Smooth muscle cell (in vitro differentiated cells): Measurements from ENCODE around the gene AFAP1. TPM values are rescaled to one million over a fixed set of nuclear protein-coding genes. Genes with fewer than 3 reads are reported as not detected.

Experiments
- DNase-seq: peaks from one replicate; lab custom pipeline; 2025; ENCODE audit not compliant: unreplicated experiment; lab: John Stamatoyannopoulos, UW
- H2AFZ ChIP-seq: fragments of 200-600 bp; sonication (generic); 2 replicates; pipeline ENCODE4 v1.6.0; 2016; ENCODE audit warnings: antibody characterized with exemption, low read depth, mild to moderate bottlenecking
- H3F3A ChIP-seq: fragments of 200-600 bp; sonication (generic); 2 replicates; pipeline ENCODE4 v1.6.0; 2017; ENCODE audit warnings: antibody characterized with exemption, low read depth
- H3K27ac ChIP-seq: fragments of 200-600 bp; sonication (generic); 2 replicates; pipeline ENCODE4 v1.5.1; 2016; ENCODE audit warnings: low read depth, mild to moderate bottlenecking
- H3K27me3 ChIP-seq: fragments of 200-600 bp; sonication (generic); 2 replicates; pipeline ENCODE4 v1.6.1; 2016; ENCODE audit warnings: low read depth, mild to moderate bottlenecking
- H3K36me3 ChIP-seq: fragments of 200-600 bp; sonication (generic); 2 replicates; pipeline ENCODE4 v1.5.1; 2016; ENCODE audit warnings: low read depth
- H3K4me1 ChIP-seq: fragments of 200-600 bp; sonication (generic); 2 replicates; pipeline ENCODE4 v1.5.1; 2016; ENCODE audit warnings: low read depth
- H3K4me2 ChIP-seq: fragments of 200-600 bp; sonication (generic); 2 replicates; pipeline ENCODE4 v1.6.0; 2016; ENCODE audit warnings: mild to moderate bottlenecking
- H3K4me3 ChIP-seq: fragments of 200-600 bp; sonication (generic); 2 replicates; pipeline ENCODE4 v1.5.1; 2016; ENCODE audit warnings: mild to moderate bottlenecking
- H3K79me2 ChIP-seq: fragments of 200-600 bp; sonication (generic); 2 replicates; pipeline ENCODE4 v1.6.0; 2016; ENCODE audit warnings: low read depth, mild to moderate bottlenecking
- H3K9ac ChIP-seq: fragments of 200-600 bp; sonication (generic); 2 replicates; pipeline ENCODE4 v1.6.0; 2016; ENCODE audit warnings: low read depth
- H3K9me3 ChIP-seq: fragments of 200-600 bp; sonication (generic); replicated peaks from 2 replicates; pipeline ENCODE4 v1.5.1; 2016; ENCODE audit warnings: low read depth
- H4K20me1 ChIP-seq: fragments of 200-600 bp; sonication (generic); 2 replicates; pipeline ENCODE4 v1.6.0; 2016; ENCODE audit warnings: low read depth
- WGBS: methylation state at CpG from one replicate; pipeline ENCODE4 v1.1.7; 2016; ENCODE audit warnings: low lambda C conversion rate; 5-methylcytosine and 5-hydroxymethylcytosine counted together
- polyA plus RNA-seq: library from polyadenylated mRNA; unstranded; fragments of >200 nt; fragmentation: Nextera tagmentation; extraction: Ambion mirVana; gene quantifications from 2 replicates; pipeline ENCODE4 v1.2.1, GENCODE V29; 2016
- total RNA-seq: library from RNA; depleted of rRNA; stranded (reverse); fragments of >200 nt; gene quantifications from 2 replicates; pipeline ENCODE4 v1.2.3, GENCODE V29; 2014
- TF ChIP-seq, protein P1 (sequence below): fragments of 200-600 bp; sonication (generic); IDR thresholded peaks from 2 replicates; pipeline ENCODE4 v1.5.1; 2017; ENCODE audit warnings: borderline replicate concordance, mild to moderate bottlenecking, antibody characterized with exemption; ENCODE audit not compliant: insufficient read depth, poor library complexity, severe bottlenecking

Gene AFAP1
- total and polyA plus RNA-seq, 2 experiments from 2014 or later, result 12.6 to 24.8 TPM

DNA sequence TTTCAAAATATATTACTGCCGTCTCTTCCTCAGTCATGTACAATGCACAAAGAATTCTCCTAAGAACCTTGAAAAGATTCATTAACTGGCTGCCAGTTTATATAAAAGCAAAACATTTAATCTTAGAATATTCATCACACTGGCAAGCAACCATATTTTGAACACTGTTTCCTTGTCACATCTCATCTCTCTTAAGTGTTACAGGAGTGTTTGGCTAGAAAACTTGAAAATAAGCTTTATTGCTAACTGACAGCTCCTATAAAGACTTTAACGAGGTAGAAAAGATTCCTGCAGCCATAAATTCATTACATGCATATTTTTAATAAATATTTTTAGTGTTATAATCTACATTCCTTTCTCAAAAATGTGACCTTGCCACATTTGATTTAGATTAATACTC is 149.6 kb downstream of the AFAP1 start:
- no peaks in the 10 kb centered on the region for H3K4me1 ChIP-seq
- no peaks in the 10 kb centered on the region for H3K9me3 ChIP-seq
- no peaks in the 10 kb centered on the region for H3K79me2 ChIP-seq
- H3F3A ChIP-seq, result no peaks in the 10 kb centered on the region
- H3K9ac ChIP-seq, result no peak overlapping the region
- H3K36me3 ChIP-seq, result peaks cover 5% of the 10 kb centered on the region
- peaks cover 49% of the 10 kb centered on the region for H4K20me1 ChIP-seq
- DNase-seq, result no peak
- TF ChIP-seq, protein P1, sequence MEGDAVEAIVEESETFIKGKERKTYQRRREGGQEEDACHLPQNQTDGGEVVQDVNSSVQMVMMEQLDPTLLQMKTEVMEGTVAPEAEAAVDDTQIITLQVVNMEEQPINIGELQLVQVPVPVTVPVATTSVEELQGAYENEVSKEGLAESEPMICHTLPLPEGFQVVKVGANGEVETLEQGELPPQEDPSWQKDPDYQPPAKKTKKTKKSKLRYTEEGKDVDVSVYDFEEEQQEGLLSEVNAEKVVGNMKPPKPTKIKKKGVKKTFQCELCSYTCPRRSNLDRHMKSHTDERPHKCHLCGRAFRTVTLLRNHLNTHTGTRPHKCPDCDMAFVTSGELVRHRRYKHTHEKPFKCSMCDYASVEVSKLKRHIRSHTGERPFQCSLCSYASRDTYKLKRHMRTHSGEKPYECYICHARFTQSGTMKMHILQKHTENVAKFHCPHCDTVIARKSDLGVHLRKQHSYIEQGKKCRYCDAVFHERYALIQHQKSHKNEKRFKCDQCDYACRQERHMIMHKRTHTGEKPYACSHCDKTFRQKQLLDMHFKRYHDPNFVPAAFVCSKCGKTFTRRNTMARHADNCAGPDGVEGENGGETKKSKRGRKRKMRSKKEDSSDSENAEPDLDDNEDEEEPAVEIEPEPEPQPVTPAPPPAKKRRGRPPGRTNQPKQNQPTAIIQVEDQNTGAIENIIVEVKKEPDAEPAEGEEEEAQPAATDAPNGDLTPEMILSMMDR, result no peak
- no peak overlapping the region for H3K27ac ChIP-seq
- H2AFZ ChIP-seq, result no peak overlapping the region
- no peaks in the 10 kb centered on the region for H3K27me3 ChIP-seq
- H3K4me2 ChIP-seq, result no peak overlapping the region
- H3K4me3 ChIP-seq, result no peak overlapping the region
- 96% methylated on average over 2 of the region's 2 CpGs for WGBS

DNA sequence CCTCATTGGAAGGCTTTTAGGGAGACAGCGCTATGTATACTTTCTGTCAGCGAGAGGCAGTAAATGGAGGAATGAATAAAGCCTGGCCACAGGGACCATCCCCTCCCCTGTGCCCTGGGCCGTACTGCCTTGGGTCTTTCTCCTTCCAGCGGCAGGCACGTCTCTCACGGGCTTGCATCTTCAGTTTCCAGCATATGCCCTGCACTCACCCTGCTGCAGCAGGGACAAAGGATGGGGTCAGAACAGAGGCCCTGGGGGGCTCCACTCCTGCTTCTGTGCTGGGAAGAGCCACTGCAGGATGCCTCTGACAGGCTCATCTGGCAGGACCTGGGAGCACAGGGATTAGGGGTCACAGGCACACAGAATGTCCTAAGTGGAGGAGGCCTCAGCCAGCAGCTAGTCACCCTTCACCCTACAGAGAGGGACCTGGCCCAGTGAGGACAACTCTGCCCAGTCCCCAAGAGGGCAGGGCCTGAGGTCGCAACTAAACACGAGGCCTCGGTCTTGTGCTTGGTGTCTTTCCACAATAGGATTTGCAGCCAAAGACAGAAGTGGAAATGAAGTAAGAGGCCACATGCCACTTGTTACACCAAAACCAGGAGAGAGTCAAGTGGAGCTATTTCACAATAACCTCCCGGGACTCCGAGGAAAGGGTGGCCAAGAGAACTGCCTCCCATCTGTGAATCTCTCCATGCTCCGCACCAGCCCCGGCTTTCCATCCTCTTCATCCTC is 150.8 kb downstream of the AFAP1 start:
- TF ChIP-seq, protein P1, result no peak
- Histone ChIP-seq H3K27ac (no peak overlapping the region), H3K4me2 (no peak overlapping the region), H4K20me1 (peaks cover 49% of the 10 kb centered on the region), H3K36me3 (peaks cover 5% of the 10 kb centered on the region), H3K27me3 (no peaks in the 10 kb centered on the region), H3K4me3 (no peak overlapping the region), H3F3A (no peaks in the 10 kb centered on the region), H2AFZ (no peak overlapping the region), H3K9me3 (no peaks in the 10 kb centered on the region), H3K4me1 (no peaks in the 10 kb centered on the region), H3K79me2 (no peaks in the 10 kb centered on the region), H3K9ac (no peak overlapping the region)
- WGBS, result 96% methylated on average over 12 of the region's 13 CpGs
- no peak for DNase-seq

DNA sequence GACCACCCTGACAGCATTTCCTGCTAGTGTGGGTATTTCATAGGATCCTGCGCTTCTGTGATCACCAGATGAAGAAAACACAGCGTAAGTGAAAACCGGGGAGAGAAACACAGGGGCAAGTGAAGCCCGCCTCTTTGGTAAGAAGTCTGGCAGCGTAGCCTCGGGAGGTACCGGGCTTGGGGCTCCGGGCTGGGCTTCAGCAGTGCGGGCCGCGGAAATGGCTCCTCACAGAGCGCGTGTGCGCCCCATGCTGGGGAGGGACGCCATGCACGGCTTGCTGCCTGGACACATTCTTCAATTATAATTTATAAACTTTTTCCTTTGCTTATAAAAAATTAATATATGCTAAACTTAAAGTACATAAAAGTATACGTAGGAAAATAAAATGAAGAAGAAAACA is 151.5 kb downstream of the AFAP1 start:
- peaks cover 5% of the 10 kb centered on the region for H3K36me3 ChIP-seq
- no peak overlapping the region for H3K4me3 ChIP-seq
- no peak overlapping the region for H3K9ac ChIP-seq
- DNase-seq, result no peak
- TF ChIP-seq, protein P1, result no peak
- H3K4me1 ChIP-seq, result no peaks in the 10 kb centered on the region
- peaks cover 4% of the 10 kb centered on the region for H3F3A ChIP-seq
- H3K79me2 ChIP-seq, result no peaks in the 10 kb centered on the region
- no peak overlapping the region for H2AFZ ChIP-seq
- no peak overlapping the region for H3K4me2 ChIP-seq
- no peak overlapping the region for H3K27ac ChIP-seq
- H3K9me3 ChIP-seq, result no peaks in the 10 kb centered on the region
- H3K27me3 ChIP-seq, result no peaks in the 10 kb centered on the region
- 97% methylated on average over 17 of the region's 17 CpGs for WGBS
- peaks cover 49% of the 10 kb centered on the region for H4K20me1 ChIP-seq

DNA sequence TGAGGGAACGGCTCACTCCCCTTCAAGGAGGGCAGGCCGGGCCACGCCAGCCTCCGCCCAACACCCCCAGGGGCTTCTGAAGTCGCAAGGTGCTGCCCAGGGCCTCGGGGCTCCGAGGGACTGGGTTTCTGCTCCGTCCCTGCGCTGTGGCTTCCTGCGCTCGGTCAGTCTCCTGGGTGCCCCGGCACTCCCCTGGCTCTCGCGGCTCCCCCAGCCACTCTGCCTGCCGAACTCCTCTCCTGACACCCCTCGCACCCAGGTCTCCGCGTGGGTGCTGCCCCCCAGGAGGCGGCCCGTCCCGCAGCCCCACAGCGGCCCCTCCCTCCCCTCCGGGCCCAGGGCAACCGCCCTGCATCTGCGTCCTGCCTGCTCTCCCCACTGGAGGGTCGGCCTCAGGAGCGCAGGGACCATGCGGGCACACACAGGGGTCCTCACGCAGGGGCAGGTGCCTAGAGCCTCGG is 151.9 kb downstream of the AFAP1 start:
- no peaks in the 10 kb centered on the region for H3K79me2 ChIP-seq
- peaks cover 49% of the 10 kb centered on the region for H4K20me1 ChIP-seq
- no peak overlapping the region for H3K4me3 ChIP-seq
- no peaks in the 10 kb centered on the region for H3K27me3 ChIP-seq
- H3F3A ChIP-seq, result peaks cover 5% of the 10 kb centered on the region
- no peak overlapping the region for H3K27ac ChIP-seq
- peaks cover 5% of the 10 kb centered on the region for H3K36me3 ChIP-seq
- TF ChIP-seq, protein P1, result no peak
- no peak overlapping the region for H3K9ac ChIP-seq
- WGBS, result over 99% methylated on average over 22 of the region's 30 CpGs
- DNase-seq, result no peak
- no peaks in the 10 kb centered on the region for H3K9me3 ChIP-seq
- no peak overlapping the region for H2AFZ ChIP-seq
- H3K4me2 ChIP-seq, result no peak overlapping the region
- no peaks in the 10 kb centered on the region for H3K4me1 ChIP-seq
